ENCODE data around the gene KCNQ1.

KCNQ1 gene

GRCh38 chr11:2467695-2468055, 22.9 kb downstream of the KCNQ1 start:
- no peak for TF ChIP-seq CTCF (IDR thresholded peaks at IDR 0.05; ENCODE audit: control insufficient read depth, insufficient read depth, low read depth, low read length, missing control alignments)
- H3K4me3 ChIP-seq (ENCODE audit: control insufficient read depth, low read depth, low read length) = no peak overlapping the region
- no peak for DNase-seq (ENCODE audit: low read depth)

- H3K4me3 ChIP-seq (ENCODE audit: control insufficient read depth, low read depth, low read length) = no peak overlapping the region
- DNase-seq (ENCODE audit: low read depth) = no peak
- no peak for TF ChIP-seq CTCF (IDR thresholded peaks at IDR 0.05; ENCODE audit: control insufficient read depth, insufficient read depth, low read depth, low read length, missing control alignments)
Observed at GRCh38 chr11:2468363-2469235, 23.8 kb downstream of the KCNQ1 start.

- no peak for TF ChIP-seq CTCF (IDR thresholded peaks at IDR 0.05; ENCODE audit: control insufficient read depth, insufficient read depth, low read depth, low read length, missing control alignments)
- H3K4me3 ChIP-seq (ENCODE audit: control insufficient read depth, low read depth, low read length) = no peak overlapping the region
- DNase-seq (ENCODE audit: low read depth) = no peak
Observed at GRCh38 chr11:2470495-2470894, 25.7 kb downstream of the KCNQ1 start.

- no peak for DNase-seq (ENCODE audit: low read depth)
- H3K4me3 ChIP-seq (ENCODE audit: control insufficient read depth, low read depth, low read length) = no peak overlapping the region
- no peak for TF ChIP-seq CTCF (IDR thresholded peaks at IDR 0.05; ENCODE audit: control insufficient read depth, insufficient read depth, low read depth, low read length, missing control alignments)
Observed at GRCh38 chr11:2471048-2471803, 26.4 kb downstream of the KCNQ1 start.

- no peak for TF ChIP-seq CTCF (IDR thresholded peaks at IDR 0.05; ENCODE audit: control insufficient read depth, insufficient read depth, low read depth, low read length, missing control alignments)
- DNase-seq (ENCODE audit: low read depth) = no peak
- H3K4me3 ChIP-seq (ENCODE audit: control insufficient read depth, low read depth, low read length) = no peak overlapping the region
Observed at GRCh38 chr11:2471804-2472096, 26.9 kb downstream of the KCNQ1 start.

GRCh38 chr11:2472428-2473186, 27.8 kb downstream of the KCNQ1 start:
- no peak overlapping the region for H3K4me3 ChIP-seq (ENCODE audit: control insufficient read depth, low read depth, low read length)
- TF ChIP-seq CTCF (IDR thresholded peaks at IDR 0.05; ENCODE audit: control insufficient read depth, insufficient read depth, low read depth, low read length, missing control alignments) = no peak
- no peak for DNase-seq (ENCODE audit: low read depth)
